ENCODE results near the gene PEDS1.

Gene PEDS1

DNA sequence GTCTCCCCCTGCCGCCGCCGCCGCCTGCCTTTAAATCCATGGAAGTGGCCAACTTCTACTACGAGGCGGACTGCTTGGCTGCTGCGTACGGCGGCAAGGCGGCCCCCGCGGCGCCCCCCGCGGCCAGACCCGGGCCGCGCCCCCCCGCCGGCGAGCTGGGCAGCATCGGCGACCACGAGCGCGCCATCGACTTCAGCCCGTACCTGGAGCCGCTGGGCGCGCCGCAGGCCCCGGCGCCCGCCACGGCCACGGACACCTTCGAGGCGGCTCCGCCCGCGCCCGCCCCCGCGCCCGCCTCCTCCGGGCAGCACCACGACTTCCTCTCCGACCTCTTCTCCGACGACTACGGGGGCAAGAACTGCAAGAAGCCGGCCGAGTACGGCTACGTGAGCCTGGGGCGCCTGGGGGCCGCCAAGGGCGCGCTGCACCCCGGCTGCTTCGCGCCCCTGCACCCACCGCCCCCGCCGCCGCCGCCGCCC is 37.6 kb upstream of the PEDS1 start:
- Histone ChIP-seq H3K27me3 (no peaks in the 10 kb centered on the region), H3K36me3 (peaks cover 8% of the 10 kb centered on the region; the same call in 1 of the 2 replicates), H3K4me1 (peaks cover 20% of the 10 kb centered on the region), H3K27ac (peak overlapping the region; percentile 91), H3K4me2 (peak overlapping the region; percentile 97), H3K9me3 (no peaks in the 10 kb centered on the region), H3K4me3 (peak overlapping the region; percentile 88), H4K20me1 (peaks cover 29% of the 10 kb centered on the region), H3K9ac (peak overlapping the region; percentile 94)
- TF ChIP-seq Cebpa-rat (IDR thresholded peaks at IDR 0.05): no peak

DNA sequence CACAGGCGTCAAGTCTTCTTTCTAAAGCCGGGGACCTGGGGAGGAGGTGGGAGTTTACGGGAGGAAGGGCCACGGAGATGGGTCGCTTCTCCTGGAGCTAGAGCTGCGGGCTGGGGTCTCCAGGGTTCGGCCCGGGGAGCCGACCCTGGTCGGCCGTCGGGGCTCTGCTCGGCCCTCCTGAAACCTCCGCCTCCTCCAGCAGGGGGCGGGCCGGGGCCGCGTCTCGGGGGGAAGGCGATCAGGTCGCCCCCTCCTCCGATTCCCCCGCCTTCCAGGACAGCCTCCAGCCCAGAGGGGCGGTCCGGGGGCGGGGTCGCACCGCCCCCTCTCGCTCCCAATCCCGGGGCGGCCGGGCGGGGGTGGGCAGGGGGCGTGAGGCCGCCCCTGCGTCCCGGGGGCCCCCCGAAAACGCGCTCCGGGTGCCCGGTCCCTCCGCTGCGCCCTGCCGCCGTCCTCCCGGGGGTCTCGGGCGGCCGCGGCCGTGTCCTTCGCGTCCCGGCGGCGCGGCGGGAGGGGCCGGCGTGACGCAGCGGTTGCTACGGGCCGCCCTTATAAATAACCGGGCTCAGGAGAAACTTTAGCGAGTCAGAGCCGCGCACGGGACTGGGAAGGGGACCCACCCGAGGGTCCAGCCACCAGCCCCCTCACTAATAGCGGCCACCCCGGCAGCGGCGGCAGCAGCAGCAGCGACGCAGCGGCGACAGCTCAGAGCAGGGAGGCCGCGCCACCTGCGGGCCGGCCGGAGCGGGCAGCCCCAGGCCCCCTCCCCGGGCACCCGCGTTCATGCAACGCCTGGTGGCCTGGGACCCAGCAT is 36.9 kb upstream of the PEDS1 start, which contains the start of gene CEBPB:
Gene CEBPB, plus strand, starts transcription at position 580 of the 814 bp plus-strand sequence. Its CDS starts 204 bp downstream, at position 784.
- H3K9ac ChIP-seq: peak within 1 kb of the TSS; percentile 94
- peak within 1 kb of the TSS; percentile 91 for H3K27ac ChIP-seq
- H3K9me3 ChIP-seq: no peaks in the 10 kb centered on the region
- peaks cover 8% of the 10 kb centered on the region; the same call in 1 of the 2 replicates for H3K36me3 ChIP-seq
- H4K20me1 ChIP-seq: peaks cover 28% of the 10 kb centered on the region
- peak within 1 kb of the TSS; percentile 88 for H3K4me3 ChIP-seq
- no peak for TF ChIP-seq Cebpa-rat (IDR thresholded peaks at IDR 0.05)
- H3K4me2 ChIP-seq: peak within 1 kb of the TSS; percentile 97
- H3K27me3 ChIP-seq: no peaks in the 10 kb centered on the region
- peaks cover 20% of the 10 kb centered on the region for H3K4me1 ChIP-seq

GRCh38 chr20:50189681-50190250 is 36.2 kb upstream of the PEDS1 start:
- Histone ChIP-seq H3K36me3 (peaks cover 8% of the 10 kb centered on the region; the same call in 1 of the 2 replicates), H3K4me2 (peak overlapping the region; percentile 40)

DNA sequence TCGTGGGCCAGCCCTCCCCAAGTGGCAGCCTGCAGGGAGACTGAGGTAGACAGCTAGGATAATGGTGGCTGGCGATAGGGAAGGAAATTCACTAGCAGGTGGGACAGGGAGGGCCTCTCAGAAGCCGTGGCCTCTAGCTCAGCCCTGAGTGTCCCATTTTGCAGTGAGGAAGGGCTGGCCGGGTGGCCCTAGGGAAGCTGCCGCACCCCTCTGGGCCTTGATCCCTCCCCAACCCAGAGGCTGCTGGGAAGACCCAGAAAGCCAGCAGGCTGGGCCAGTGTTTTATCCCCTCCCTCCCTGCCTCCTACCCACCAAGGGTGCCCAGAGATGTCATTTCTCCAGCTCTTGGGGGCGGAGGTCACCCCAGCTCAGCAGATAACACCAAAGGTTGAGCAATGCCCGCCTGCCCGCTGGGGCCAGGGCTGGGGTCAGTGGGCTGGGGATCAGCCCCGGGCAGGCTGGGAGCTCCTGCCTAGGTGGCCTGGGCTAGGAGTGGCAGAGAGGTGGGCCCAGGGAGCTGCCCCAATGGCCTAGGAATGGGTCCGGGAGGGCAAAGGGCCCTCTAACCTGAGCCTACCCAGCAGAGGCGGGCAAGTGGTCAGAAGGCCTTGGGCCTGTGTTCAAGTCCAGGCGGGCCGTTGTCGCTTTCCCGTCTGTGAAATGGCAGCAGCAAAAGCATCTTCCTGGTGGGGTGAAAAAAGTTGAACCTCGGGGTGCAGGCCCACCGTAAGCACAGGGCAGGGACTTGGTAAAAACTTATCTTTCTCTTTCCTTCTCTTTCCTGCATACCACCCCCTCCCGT is 35.6 kb upstream of the PEDS1 start:
- no peaks in the 10 kb centered on the region for H3K9me3 ChIP-seq
- H3K4me1 ChIP-seq: peaks cover 16% of the 10 kb centered on the region
- peaks cover 15% of the 10 kb centered on the region for H4K20me1 ChIP-seq
- H3K27me3 ChIP-seq: no peaks in the 10 kb centered on the region
- no peak for TF ChIP-seq Cebpa-rat (IDR thresholded peaks at IDR 0.05)
- no peak overlapping the region for H3K27ac ChIP-seq
- peaks cover 2% of the 10 kb centered on the region; the same call in 1 of the 2 replicates for H3K36me3 ChIP-seq
- no peak overlapping the region for H3K9ac ChIP-seq
- H3K4me2 ChIP-seq: no peak overlapping the region
- H3K4me3 ChIP-seq: no peak overlapping the region

More at GRCh38 chr20:50189681-50190250, 36.2 kb upstream of the PEDS1 start:
- Histone ChIP-seq H4K20me1 (peaks cover 22% of the 10 kb centered on the region), H3K9ac (no peak overlapping the region), H3K4me3 (peak overlapping the region; percentile 88; the same call in 1 of the 2 replicates), H3K27ac (no peak overlapping the region), H3K4me1 (peaks cover 20% of the 10 kb centered on the region), H3K9me3 (no peaks in the 10 kb centered on the region), H3K27me3 (no peaks in the 10 kb centered on the region)
- no peak for TF ChIP-seq Cebpa-rat (IDR thresholded peaks at IDR 0.05)

DNA sequence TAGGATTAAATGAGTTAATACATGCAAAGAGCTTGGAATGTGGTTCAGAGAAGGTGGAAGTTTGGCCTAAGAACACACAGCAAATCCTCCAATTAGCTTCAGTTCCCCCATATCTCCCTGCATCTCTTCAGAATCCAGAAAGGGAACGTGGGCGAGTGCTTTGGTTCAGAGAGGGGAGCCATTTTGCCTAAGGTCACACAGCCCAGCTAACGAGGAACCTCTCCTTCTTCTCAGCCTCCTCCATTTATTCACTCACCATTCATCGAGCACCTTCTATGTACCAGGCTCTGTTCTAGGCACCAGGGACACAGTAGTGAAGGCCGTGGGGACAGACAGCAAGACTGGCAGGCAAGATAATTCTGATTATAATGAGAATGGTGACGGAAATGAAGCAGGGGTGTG is 34.8 kb upstream of the PEDS1 start:
- TF ChIP-seq Cebpa-rat (IDR thresholded peaks at IDR 0.05): no peak
- Histone ChIP-seq H3K9ac (no peak overlapping the region), H3K36me3 (no peaks in the 10 kb centered on the region), H3K4me1 (peaks cover 8% of the 10 kb centered on the region), H3K27me3 (no peaks in the 10 kb centered on the region), H3K9me3 (no peaks in the 10 kb centered on the region), H3K27ac (no peak overlapping the region), H3K4me2 (no peak overlapping the region), H4K20me1 (peaks cover 7% of the 10 kb centered on the region), H3K4me3 (no peak overlapping the region)

DNA sequence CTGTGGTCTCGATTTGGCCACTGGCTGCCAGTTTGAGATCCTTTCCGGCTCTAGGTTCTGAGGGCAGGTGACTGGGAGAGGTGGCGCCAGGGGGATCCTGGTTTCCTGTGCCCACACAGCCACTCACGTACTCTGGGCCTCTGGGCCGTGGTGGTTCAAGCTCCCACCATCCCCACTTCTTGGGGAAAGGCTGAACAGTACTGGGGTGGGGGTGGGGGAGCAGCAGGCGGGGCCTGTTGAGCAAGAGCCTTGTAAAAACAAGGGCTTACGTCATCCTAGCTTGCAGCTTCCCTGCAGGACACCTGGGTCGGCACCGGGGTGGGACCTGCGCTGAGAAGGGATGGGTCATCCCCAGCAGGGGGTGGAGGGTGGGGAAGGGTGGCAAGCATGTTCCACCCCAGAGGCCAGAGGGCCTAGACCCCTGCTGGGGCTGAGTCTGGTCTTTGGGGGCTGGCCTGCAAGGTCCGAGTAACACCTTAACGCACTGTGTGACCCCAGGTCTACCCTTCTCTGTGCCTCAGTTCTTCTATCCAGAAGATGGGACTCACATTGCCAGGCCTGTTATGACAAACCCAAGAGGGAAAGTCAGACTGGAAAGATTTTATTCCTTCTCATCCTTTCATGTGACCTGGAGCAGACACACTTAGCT is 34.0 kb upstream of the PEDS1 start:
- no peak overlapping the region for H3K9ac ChIP-seq
- H3K36me3 ChIP-seq: no peaks in the 10 kb centered on the region
- no peak overlapping the region for H3K27ac ChIP-seq
- H3K4me3 ChIP-seq: no peak overlapping the region
- H3K9me3 ChIP-seq: no peaks in the 10 kb centered on the region
- no peak overlapping the region for H3K4me2 ChIP-seq
- no peaks in the 10 kb centered on the region for H4K20me1 ChIP-seq
- no peak for TF ChIP-seq Cebpa-rat (IDR thresholded peaks at IDR 0.05)
- H3K27me3 ChIP-seq: no peaks in the 10 kb centered on the region
- H3K4me1 ChIP-seq: peaks cover under 1% of the 10 kb centered on the region; the same call in 1 of the 2 replicates

DNA sequence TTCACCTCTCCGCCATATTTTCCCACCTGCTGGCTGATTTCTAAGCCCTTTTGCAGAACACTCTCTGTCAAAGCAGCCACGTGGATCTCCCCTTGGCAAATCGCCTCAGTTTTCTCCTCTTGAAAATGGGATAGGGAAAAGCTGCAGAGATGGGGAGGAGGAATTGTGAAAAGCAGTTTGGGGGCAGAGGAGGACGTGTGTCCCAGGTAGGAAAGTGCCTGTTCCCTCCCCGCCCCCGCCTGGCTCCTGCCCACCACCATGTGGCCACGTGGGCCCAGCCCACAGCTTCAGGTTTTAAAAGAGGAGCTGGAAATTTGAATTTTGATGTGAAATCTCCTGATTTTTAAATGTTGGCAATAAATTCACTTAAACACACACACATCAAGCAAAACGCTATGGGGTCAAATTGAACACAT is 33.5 kb upstream of the PEDS1 start:
- TF ChIP-seq Cebpa-rat (IDR thresholded peaks at IDR 0.05): no peak
- Histone ChIP-seq H3K9ac (no peak overlapping the region), H3K36me3 (no peaks in the 10 kb centered on the region), H3K9me3 (no peaks in the 10 kb centered on the region), H4K20me1 (no peaks in the 10 kb centered on the region), H3K4me1 (no peaks in the 10 kb centered on the region), H3K27me3 (no peaks in the 10 kb centered on the region), H3K4me3 (no peak overlapping the region), H3K4me2 (no peak overlapping the region), H3K27ac (no peak overlapping the region)

GRCh38 chr20:50186151-50186885 is 32.8 kb upstream of the PEDS1 start:
- Histone ChIP-seq H3K27ac (no peak overlapping the region), H3K9me3 (no peaks in the 10 kb centered on the region), H3K4me3 (no peak overlapping the region), H3K27me3 (no peaks in the 10 kb centered on the region), H3K36me3 (no peaks in the 10 kb centered on the region), H3K4me1 (no peaks in the 10 kb centered on the region), H3K4me2 (no peak overlapping the region), H3K9ac (no peak overlapping the region), H4K20me1 (no peaks in the 10 kb centered on the region)
- no peak for TF ChIP-seq Cebpa-rat (IDR thresholded peaks at IDR 0.05)
